Heart left ventricle (tissue), 16 donors: ENCODE data around the gene SCFD1. TPM values are rescaled to one million over a fixed set of nuclear protein-coding genes. Genes with fewer than 3 reads are reported as not detected.
A peak's percentile ranks its signal among the peaks of the same experiment; 100 is the strongest.

Experiments used
- ATAC-seq, 4 donors: fragments of 200-7000 bp; cut with Tn5 transposase; one replicate each; pipeline ENCODE4 v1.9.1; 2020 to 2022; ENCODE audit warnings: moderate library complexity in 4 of 4, mild to moderate bottlenecking in 3 of 4, moderate number of reproducible peaks in 1 of 4
- DNase-seq, 5 donors: peaks; one replicate each; pipeline ENCODE4 v3.0.0-alpha.2; 2020
- H3K27ac ChIP-seq, 12 donors: fragments of 200-600 bp; sonication (generic) in 4 of 12; one replicate each; pipeline versions ENCODE4 v1.5.0 to v1.8.0; 2016 to 2022; ENCODE audit warnings: mild to moderate bottlenecking in 2 of 12
- H3K27me3 ChIP-seq, 9 donors: fragments of 200-600 bp; sonication (generic) in 2 of 9; one replicate each; pipeline versions ENCODE4 v1.5.1 to v1.8.0; 2016 to 2022; ENCODE audit warnings: mild to moderate bottlenecking in 3 of 9
- H3K36me3 ChIP-seq, 9 donors: fragments of 200-600 bp; sonication (generic) in 2 of 9; one replicate each; pipeline versions ENCODE4 v1.5.0 to v1.8.0; 2018 to 2022; ENCODE audit warnings: mild to moderate bottlenecking in 2 of 9
- H3K4me1 ChIP-seq, 12 donors: fragments of 200-600 bp; sonication (generic) in 4 of 12; one replicate each; pipeline versions ENCODE4 v1.5.0 to v1.8.0; 2016 to 2022; ENCODE audit warnings: mild to moderate bottlenecking in 3 of 12
- H3K4me3 ChIP-seq, 12 donors: fragments of 200-600 bp; sonication (generic) in 4 of 12; one replicate each; pipeline versions ENCODE4 v1.5.0 to v1.8.0; 2017 to 2022; ENCODE audit warnings: mild to moderate bottlenecking in 9 of 12, moderate library complexity in 4 of 12
- H3K9me3 ChIP-seq, 12 donors: fragments of 200-600 bp; sonication (generic) in 4 of 12; one replicate each; pipeline versions ENCODE4 v1.5.0 to v1.8.0; 2016 to 2022; ENCODE audit warnings: mild to moderate bottlenecking in 1 of 12
- POLR2A ChIP-seq, 2 donors: fragments of 450-650 bp; IDR thresholded peaks; one replicate each; pipeline ENCODE4 v1.6.1; 2017; ENCODE audit warnings: antibody characterized with exemption in 2 of 2, mild to moderate bottlenecking in 2 of 2, moderate library complexity in 2 of 2
- WGBS, 4 donors: extraction: QIAGEN DNeasy Blood & Tissue Kit in 2 of 4; methylation state at CpG; one replicate each; pipeline versions ENCODE4 v1.1.5 to v1.1.7; 2013 to 2018; 5-methylcytosine and 5-hydroxymethylcytosine counted together
- intact Hi-C, 10 donors: fragments of 100-400 bp; cut with DNase I; formaldehyde crosslinking; loops; one replicate each; pipeline versions ENCODE4 v1.11.1 to v1.14.2; 2022
- polyA plus RNA-seq, 2 donors: library from polyadenylated mRNA; stranded (reverse); fragments of 200-250 nt; gene quantifications; one replicate each; pipeline ENCODE4 v1.2.3, GENCODE V29; 2013
- total RNA-seq, 9 donors: library from RNA; depleted of rRNA in 2 of 9; stranded (reverse); fragments of >200 nt in 2 of 9; fragmentation: NEBNext Ultra II Directional in 3 of 9; extraction: Animal tissue kit (Norgen Biotek cat#: 25700) in 3 of 9; gene quantifications; one replicate each; pipeline versions ENCODE4 v1.1.0 to v1.2.4, GENCODE V29; 2016 to 2023
- TF ChIP-seq, protein P1 (sequence below), 12 donors: fragments of 200-600 bp; sonication (generic) in 4 of 12; IDR thresholded peaks; one replicate each; pipeline versions ENCODE4 v1.5.0 to v1.8.0; 2018 to 2022; ENCODE audit warnings: antibody characterized with exemption in 12 of 12, mild to moderate bottlenecking in 5 of 12
- donor health status: ischemic (EF 13 %, LVEDD 7.1; RV severe dilation, severe dysfunction).
- donor health status: healthy with polysubstance abuse.
- donor health status: DM: no; HTN: yes; CAD: no.
- donor health status: DM: no; HTN: no; CAD: no.
- donor health status: ischemic (EF 25% LVEDD 6.9; RV normal size, moderate dysfunction).
- donor health status: ischemic (EF 25% LVEDD 5.7; RV mildly dilated, moderate dysfunction).
- donor health status: healthy.
- donor health status: DM: yes; HTN: yes; CAD: no.
- donor health status: ischemic (EF 35%, LVEDD 5.7; RV mildly dilated, moderate dysfunction).
- donor health status: nonischemic (EF 11% LVEDD 7.7; RV severe dilation, severe dysfunction).
- donor health status: DM: yes; HTN: yes; CAD: no.
- donor health status: PGD.
- donor health status: ischemic (EF 29% LVEDD 5.4; RV normal size, mild dysfunction).
- donor health status: nonischemic (EF 23%, LVEDD 6.1; RV moderate dilation, normal function).

SCFD1 gene
- total and polyA plus RNA-seq, 11 donors: 23.5 to 64.4 (median 41.4) TPM

DNA sequence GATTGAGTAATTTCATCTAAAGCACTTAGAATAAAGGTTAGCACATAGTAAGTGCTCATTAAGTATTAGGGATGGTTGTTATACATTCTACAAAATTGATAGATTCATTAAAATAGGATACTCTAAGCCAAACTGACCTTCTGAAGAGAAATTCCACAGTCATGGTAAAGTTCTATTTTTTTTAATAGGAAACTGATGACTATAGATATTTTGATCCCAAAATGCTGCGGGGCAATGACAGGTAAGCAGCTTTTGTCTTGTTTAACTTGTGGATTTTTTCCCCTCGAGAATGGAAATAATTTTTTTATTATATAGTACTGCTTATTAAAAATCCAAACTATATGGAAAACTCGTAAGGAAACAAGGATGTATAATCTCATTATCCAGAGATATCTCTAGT, 97.0 kb downstream of the SCFD1 start:
- Histone ChIP-seq H3K4me3 (no peak overlapping the region), H3K4me1 (peaks cover 0 to 4% (median 0%) of the 10 kb centered on the region in 12 donors), H3K27ac (no peak overlapping the region), H3K36me3 (peaks cover 0 to 84% (median 59%) of the 10 kb centered on the region in 9 donors), H3K27me3 (no peaks in the 10 kb centered on the region), H3K9me3 (peaks cover 0 to 3% (median 0%) of the 10 kb centered on the region in 12 donors)
- intact Hi-C loops: no loop called here
- WGBS, 4 donors: 96 to 98% (median 97%) methylated on average over 3 of the region's 3 CpGs
- no peak for ATAC-seq
- TF ChIP-seq POLR2A (IDR thresholded peaks at IDR 0.05): no peak
- TF ChIP-seq, protein P1, sequence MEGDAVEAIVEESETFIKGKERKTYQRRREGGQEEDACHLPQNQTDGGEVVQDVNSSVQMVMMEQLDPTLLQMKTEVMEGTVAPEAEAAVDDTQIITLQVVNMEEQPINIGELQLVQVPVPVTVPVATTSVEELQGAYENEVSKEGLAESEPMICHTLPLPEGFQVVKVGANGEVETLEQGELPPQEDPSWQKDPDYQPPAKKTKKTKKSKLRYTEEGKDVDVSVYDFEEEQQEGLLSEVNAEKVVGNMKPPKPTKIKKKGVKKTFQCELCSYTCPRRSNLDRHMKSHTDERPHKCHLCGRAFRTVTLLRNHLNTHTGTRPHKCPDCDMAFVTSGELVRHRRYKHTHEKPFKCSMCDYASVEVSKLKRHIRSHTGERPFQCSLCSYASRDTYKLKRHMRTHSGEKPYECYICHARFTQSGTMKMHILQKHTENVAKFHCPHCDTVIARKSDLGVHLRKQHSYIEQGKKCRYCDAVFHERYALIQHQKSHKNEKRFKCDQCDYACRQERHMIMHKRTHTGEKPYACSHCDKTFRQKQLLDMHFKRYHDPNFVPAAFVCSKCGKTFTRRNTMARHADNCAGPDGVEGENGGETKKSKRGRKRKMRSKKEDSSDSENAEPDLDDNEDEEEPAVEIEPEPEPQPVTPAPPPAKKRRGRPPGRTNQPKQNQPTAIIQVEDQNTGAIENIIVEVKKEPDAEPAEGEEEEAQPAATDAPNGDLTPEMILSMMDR (IDR thresholded peaks at IDR 0.05): no peak
- no peak for DNase-seq

DNA sequence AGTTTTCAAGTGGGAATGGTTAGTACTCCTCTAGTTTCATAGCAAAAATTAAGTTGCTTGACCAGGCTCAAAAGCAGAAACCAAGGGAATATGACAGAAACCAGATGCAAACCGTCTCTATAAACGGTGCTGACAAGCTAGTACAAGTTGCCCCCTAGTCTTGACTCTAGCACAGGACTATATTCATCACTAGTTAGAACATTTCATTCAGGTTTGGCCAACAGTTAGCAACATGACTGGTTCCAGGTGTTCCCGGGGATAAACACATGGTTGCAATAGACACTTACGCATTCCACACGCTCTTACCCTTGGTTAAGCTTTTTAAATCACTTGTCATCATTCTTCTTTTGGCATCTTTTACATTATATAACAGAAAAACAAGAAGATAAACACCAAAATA, 103.6 kb downstream of the SCFD1 start:
- H3K36me3 ChIP-seq: peaks cover 0 to 71% (median 49%) of the 10 kb centered on the region in 9 donors
- TF ChIP-seq POLR2A (IDR thresholded peaks at IDR 0.05): no peak
- TF ChIP-seq, protein P1 (IDR thresholded peaks at IDR 0.05): no peak
- WGBS, 4 donors: 60 to 72% (median 63%) methylated on average over 5 of the region's 5 CpGs
- peak overlapping the region in 1 of 12 donors; percentile 25 for H3K27ac ChIP-seq
- intact Hi-C loops: no loop called here
- no peak overlapping the region for H3K4me3 ChIP-seq
- peaks cover 0 to 13% (median 7%) of the 10 kb centered on the region in 12 donors for H3K4me1 ChIP-seq
- no peaks in the 10 kb centered on the region for H3K27me3 ChIP-seq
- no peak for DNase-seq
- peaks cover 0 to 16% (median 0%) of the 10 kb centered on the region in 12 donors for H3K9me3 ChIP-seq
- ATAC-seq: peak; percentile 29 to 62 (median 44)

DNA sequence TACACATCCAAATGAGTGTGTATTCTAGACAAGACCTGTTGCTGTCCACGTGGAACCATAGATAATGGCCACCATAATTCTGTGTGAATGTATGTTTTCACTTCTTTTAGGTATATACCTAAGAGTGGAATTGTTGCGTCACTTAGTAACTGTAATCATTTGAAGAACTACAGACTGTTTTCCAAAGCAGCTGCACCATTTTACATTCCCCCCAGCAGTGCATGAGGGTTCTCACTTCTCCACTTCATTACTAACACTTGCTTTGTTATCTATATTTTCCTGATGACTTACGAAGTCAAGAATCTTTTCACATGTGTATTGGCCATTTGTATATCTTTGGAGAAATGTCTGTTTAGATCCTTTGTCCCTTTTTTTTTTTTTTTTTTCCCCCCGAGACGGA, 106.4 kb downstream of the SCFD1 start:
- ATAC-seq: no peak

DNA sequence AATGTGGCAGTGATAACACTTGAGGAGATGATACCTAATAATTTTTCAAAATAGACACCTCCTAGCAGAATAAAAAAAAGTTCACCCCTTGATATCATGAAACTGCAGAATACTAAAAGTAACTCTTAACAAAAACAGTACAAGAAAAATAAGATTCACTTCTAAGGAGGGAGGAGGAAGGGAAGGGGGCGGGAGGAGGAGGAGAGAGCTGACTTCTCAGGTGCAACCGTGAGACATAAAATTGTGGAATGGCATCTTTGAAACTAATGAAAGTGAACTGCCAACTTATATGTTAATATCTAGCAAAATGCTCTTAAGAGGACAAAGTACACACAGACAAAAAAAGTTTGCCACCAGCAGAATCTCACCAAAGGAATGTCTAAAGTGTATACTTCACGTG, 115.8 kb downstream of the SCFD1 start:
- 83 to 90% (median 86%) methylated on average over 3 of the region's 3 CpGs for WGBS, 4 donors
- Histone ChIP-seq H3K4me3 (no peak overlapping the region), H3K27me3 (no peaks in the 10 kb centered on the region), H3K9me3 (no peaks in the 10 kb centered on the region), H3K4me1 (no peaks in the 10 kb centered on the region), H3K27ac (no peak overlapping the region), H3K36me3 (peaks cover 0 to 44% (median 40%) of the 10 kb centered on the region in 9 donors)
- ATAC-seq (no peak), DNase-seq (no peak)
- intact Hi-C loops: no loop called here
- TF ChIP-seq, protein P1 (IDR thresholded peaks at IDR 0.05): no peak
- TF ChIP-seq POLR2A (IDR thresholded peaks at IDR 0.05): no peak

More for the DNA sequence above, 106.4 kb downstream of the SCFD1 start:
- TF ChIP-seq POLR2A (IDR thresholded peaks at IDR 0.05): no peak
- TF ChIP-seq, protein P1 (IDR thresholded peaks at IDR 0.05): no peak
- no peaks in the 10 kb centered on the region for H3K27me3 ChIP-seq
- no peak overlapping the region for H3K4me3 ChIP-seq
- intact Hi-C loops: no loop called here
- peaks cover 0 to 16% (median 0%) of the 10 kb centered on the region in 12 donors for H3K9me3 ChIP-seq
- WGBS, 4 donors: 75 to 87% (median 81%) methylated on average over 5 of the region's 5 CpGs
- peaks cover 0 to 13% (median 7%) of the 10 kb centered on the region in 12 donors for H3K4me1 ChIP-seq
- H3K36me3 ChIP-seq: peaks cover 0 to 57% (median 38%) of the 10 kb centered on the region in 9 donors
- no peak overlapping the region for H3K27ac ChIP-seq
- no peak for DNase-seq
